GM19099 (cell line): ENCODE data around the gene DPYD.

Source experiments
- POLR2A ChIP-seq: IDR thresholded peaks from 3 replicates; pipeline ENCODE4 v1.6.1; 2011; ENCODE audit warnings: low read depth; ENCODE audit not compliant: insufficient read length; ENCODE audit errors: extremely low read depth

DPYD gene

GRCh38 chr1:97893844-97894243 lies 27.0 kb downstream of the DPYD start:
- no peak for TF ChIP-seq POLR2A

DNA sequence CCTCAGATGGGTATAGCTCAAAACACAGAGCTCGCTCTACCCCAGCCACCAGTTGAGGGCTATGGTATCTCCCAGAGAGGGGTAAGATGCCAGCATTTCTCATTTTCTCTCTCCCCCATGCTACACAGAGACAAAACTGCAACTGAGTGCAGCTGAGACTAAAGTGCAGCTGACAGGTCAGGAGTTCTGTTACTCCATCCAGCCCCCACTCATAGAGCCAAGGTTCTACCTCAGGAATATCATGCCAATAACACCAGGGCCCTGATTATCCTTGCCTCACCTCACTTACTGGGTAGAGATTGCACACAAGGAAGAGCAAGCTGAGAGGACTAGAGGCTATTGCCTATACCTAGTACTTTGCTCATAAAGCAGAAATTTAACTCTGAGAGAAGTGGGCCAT lies 34.6 kb downstream of the DPYD start:
- no peak for TF ChIP-seq POLR2A

GRCh38 chr1:97883823-97884222 lies 37.0 kb downstream of the DPYD start:
- no peak for TF ChIP-seq POLR2A

DNA sequence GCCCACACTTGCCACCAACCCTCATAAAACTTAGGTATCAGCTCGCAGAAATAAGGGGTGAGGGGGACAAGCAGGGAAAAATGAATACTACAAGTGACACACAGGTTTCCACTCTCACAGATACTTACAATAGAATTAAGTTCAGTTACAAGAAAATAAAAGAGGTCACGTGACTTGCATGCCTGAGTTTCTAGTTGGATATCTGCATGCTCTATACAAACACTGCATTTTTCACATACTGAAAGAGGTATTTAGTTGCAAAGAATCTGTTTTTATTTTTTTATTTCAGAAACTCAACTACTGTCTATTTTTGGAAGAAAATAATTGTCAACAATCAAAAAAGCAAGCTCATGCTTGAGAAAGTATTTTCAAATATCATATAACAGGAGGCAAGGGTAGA lies 43.5 kb downstream of the DPYD start:
- no peak for TF ChIP-seq POLR2A

GRCh38 chr1:97875996-97876395 lies 44.8 kb downstream of the DPYD start:
- TF ChIP-seq POLR2A, result no peak

DNA sequence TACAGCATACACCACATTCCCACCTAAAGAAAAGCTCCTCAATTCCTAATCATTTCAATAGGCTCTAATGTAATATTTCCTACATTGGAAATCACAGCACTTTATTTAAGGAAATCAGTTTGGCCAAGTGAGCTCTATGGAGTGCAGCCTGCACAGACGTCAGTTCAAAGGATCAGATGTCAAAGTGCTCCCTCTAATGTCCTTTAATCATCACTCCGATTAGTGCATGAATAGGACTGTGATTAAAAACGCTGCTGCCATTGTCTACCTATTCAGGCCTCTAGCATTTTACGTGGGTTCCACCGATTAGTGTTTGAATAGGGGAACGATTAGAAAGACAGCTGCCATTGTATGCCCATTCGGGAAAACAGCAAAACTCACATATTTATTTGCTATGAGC lies 50.2 kb downstream of the DPYD start:
- no peak for TF ChIP-seq POLR2A

DNA sequence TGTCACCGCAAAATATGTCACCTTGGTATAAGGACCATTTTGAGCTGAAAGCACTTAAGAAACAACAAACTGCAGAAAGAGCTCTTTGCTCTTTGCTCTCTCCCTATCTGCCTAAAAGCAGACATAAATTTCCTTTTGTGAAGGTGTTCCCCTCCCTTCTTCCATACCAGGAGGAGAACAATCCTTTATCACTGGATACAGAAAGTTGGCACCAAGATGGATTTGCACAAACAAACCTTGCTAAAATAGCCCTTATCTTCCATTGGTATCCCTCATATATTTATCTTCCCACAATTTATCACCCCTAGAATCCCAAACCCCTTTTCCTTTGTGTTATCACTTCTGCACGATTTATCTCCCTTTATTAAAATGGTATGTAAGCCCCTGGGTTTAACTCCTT lies 51.4 kb downstream of the DPYD start:
- TF ChIP-seq POLR2A, result no peak

- no peak for TF ChIP-seq POLR2A
These were observed 53.7 kb downstream of the DPYD start for GRCh38 chr1:97867127-97867526.

GRCh38 chr1:97864615-97865014 lies 56.2 kb downstream of the DPYD start:
- no peak for TF ChIP-seq POLR2A

DNA sequence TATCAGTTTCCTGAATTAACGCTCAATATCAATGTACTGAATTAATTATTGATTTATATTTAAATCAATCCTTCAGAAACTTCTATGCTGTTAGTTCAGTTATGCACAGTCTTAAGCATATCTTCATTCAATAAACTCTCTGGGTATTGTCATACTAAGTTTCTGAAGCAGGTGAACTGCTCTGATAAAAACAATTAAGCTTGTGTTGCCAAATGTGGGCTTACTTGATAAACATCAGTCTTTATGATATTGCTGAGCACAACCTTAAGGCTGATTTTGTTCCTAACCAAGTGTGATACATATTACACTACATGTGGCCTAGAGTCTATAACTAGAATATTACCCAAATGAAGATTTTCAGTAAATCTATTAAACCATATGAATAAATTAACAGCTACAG lies 67.6 kb downstream of the DPYD start:
- TF ChIP-seq POLR2A, result no peak

DNA sequence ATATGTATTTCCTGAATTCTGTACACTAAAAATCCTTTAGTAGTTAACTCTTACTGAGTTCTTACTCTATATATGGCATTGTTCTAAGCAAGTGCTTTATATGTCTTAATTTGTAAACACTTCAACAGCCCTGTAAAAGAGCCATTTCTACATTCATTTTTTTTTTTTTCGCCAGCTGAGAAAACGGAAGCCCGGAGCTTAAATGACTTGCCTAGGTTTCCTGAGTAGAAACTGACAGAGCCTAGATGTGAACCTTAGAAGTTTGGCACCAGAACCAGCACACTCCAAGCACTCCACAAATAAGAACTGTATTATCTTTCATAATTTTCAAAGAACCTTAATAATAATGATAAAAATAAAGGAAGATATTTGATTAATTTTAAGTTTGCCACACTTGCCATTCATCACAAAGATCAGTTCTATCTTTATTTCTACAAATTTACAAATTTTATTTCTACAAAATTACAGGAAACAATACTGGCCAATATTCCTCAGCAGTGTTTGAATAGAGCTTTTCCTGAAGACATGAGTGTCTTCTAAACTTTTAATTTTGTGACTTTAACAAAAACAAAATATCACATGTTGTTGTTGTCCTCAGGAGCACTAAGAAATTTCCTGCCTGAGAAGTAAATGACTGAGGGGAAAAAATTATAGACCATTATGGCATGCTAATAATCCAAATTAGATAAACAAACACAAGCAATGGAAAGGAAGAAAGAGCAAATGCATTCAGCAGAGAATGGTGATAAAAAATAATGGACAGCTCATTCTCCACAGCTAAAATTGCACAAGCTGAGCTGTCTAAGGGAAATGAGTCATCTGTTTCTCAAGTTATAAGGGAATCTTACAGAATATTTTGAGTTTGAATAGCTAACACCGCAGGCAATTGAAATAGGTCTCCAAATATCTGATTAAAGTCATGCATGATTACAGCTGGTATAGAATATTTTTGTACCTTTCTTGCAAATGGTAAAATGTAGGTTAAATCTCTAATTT lies 71.2 kb downstream of the DPYD start:
- no peak for TF ChIP-seq POLR2A

GRCh38 chr1:97845805-97846204 lies 75.0 kb downstream of the DPYD start:
- TF ChIP-seq POLR2A, result no peak

GRCh38 chr1:97844552-97845089 lies 76.2 kb downstream of the DPYD start:
- no peak for TF ChIP-seq POLR2A

- no peak for TF ChIP-seq POLR2A
These were observed 79.5 kb downstream of the DPYD start for GRCh38 chr1:97841338-97841737.

- TF ChIP-seq POLR2A, result no peak
These were observed 83.7 kb downstream of the DPYD start for GRCh38 chr1:97837161-97837560.

- no peak for TF ChIP-seq POLR2A
These were observed 85.9 kb downstream of the DPYD start for GRCh38 chr1:97834899-97835298.
